Measurements from ENCODE around the gene MEX3C. TPM values are rescaled to one million over a fixed set of nuclear protein-coding genes. Genes with fewer than 3 reads are reported as not detected.

Gene MEX3C
- total RNA-seq, 1 experiment from 2014 or later = 45.0 TPM

- H3K9me3 ChIP-seq (ENCODE audit: control insufficient read depth in 1 of 2, insufficient read depth in 1 of 2, low read depth in 1 of 2, low read length in 2 of 2) = no peaks in the 10 kb centered on the region
These were observed 65.1 kb downstream of the MEX3C start for GRCh38 chr18:51132256-51132935.

More at GRCh38 chr18:51132256-51132935, 65.1 kb downstream of the MEX3C start:
- Histone ChIP-seq H3K9me2 (ENCODE audit: insufficient read depth) (no peaks in the 10 kb centered on the region), H4K20me1 (ENCODE audit: insufficient read depth) (no peaks in the 10 kb centered on the region), H3K4me1 (ENCODE audit: control insufficient read depth in 1 of 2, insufficient read depth in 2 of 2, low read length in 2 of 2) (peaks cover 0 to 10% of the 10 kb centered on the region in 2 experiments; a peak in 2 of 4 replicates), H3K9ac (ENCODE audit: low read length) (no peak overlapping the region), H3K36me3 (ENCODE audit: control insufficient read depth in 1 of 2, insufficient read depth in 2 of 2, low read length in 2 of 2) (no peaks in the 10 kb centered on the region), H3K4me3 (replicated peaks in 1 of 2; ENCODE audit: low read depth in 1 of 2, low read length in 2 of 2) (no peak overlapping the region), H2AFZ (ENCODE audit: low read depth, low read length, poor library complexity, severe bottlenecking) (no peak overlapping the region), H3K27me3 (ENCODE audit: insufficient read depth, low read length) (no peaks in the 10 kb centered on the region), H3K79me2 (ENCODE audit: insufficient read depth, low read length) (no peaks in the 10 kb centered on the region), H3K27ac (ENCODE audit: low read depth, low read length) (no peak overlapping the region), H3K4me2 (ENCODE audit: low read length) (no peak overlapping the region)
- ATAC-seq = no peak
- CTCF ChIA-PET = no interaction called here
- no peak for TF ChIP-seq ATF3 (IDR thresholded peaks at IDR 0.05)
- no peak for TF ChIP-seq FOSL1 (IDR thresholded peaks at IDR 0.05; ENCODE audit: low read depth)
- no peak for TF ChIP-seq SP1 (IDR thresholded peaks at IDR 0.05; ENCODE audit: low read depth)
- no peak for TF ChIP-seq MAX (IDR thresholded peaks at IDR 0.05)
- no peak for TF ChIP-seq TCF7L2 (IDR thresholded peaks at IDR 0.05; ENCODE audit: borderline replicate concordance, extremely low read depth, insufficient read depth, insufficient read length)
- TF ChIP-seq CEBPB (IDR thresholded peaks at IDR 0.05; ENCODE audit: low read depth) = no peak
- TF ChIP-seq POLR2AphosphoS5 (IDR thresholded peaks at IDR 0.05; ENCODE audit: low read depth, low read length) = no peak
- TF ChIP-seq SIN3A (IDR thresholded peaks at IDR 0.05; ENCODE audit: low read depth) = no peak
- no peak for TF ChIP-seq YY1 (IDR thresholded peaks at IDR 0.05; ENCODE audit: extremely low read depth, insufficient replicate concordance, low read depth, low read length)
- TF ChIP-seq EZH2 (IDR thresholded peaks at IDR 0.05) = no peak
- no peak for TF ChIP-seq EGR1 (IDR thresholded peaks at IDR 0.05; ENCODE audit: low read depth)
- no peak for TF ChIP-seq EZH2phosphoT487 (IDR thresholded peaks at IDR 0.05; ENCODE audit: borderline replicate concordance)
- TF ChIP-seq ZBTB33 (IDR thresholded peaks at IDR 0.05; ENCODE audit: extremely low read depth, insufficient replicate concordance, low read length) = no peak
- TF ChIP-seq ELF1 (IDR thresholded peaks at IDR 0.05; ENCODE audit: borderline replicate concordance, low read depth) = no peak
- TF ChIP-seq REST (IDR thresholded peaks at IDR 0.05; ENCODE audit: low read depth) = no peak
- DNase-seq (ENCODE audit: low read depth, low spot score) = no peak
- POLR2A ChIA-PET = interaction anchor here (0.6 kb wide), 1 partner anchor 11 kb away, joined by 4 read pairs; no protein-coding TSS in a partner anchor
- no TSS peak for BruUV-seq (replicated peaks)
- intact Hi-C loops (cut with micrococcal nuclease) = no loop called here
- RAD21 ChIA-PET (ENCODE audit: low non-redundant PET in 1 of 2, low total read pairs in 2 of 2, uncharacterized antibody in 2 of 2, unreplicated experiment in 2 of 2) = no interaction called here
